Smooth muscle cell (in vitro differentiated cells): ENCODE results near the gene ATF3. TPM values are rescaled to one million over a fixed set of nuclear protein-coding genes. Genes with fewer than 3 reads are reported as not detected.

ENCODE experiments used
- DNase-seq: peaks from one replicate; lab custom pipeline; 2025; ENCODE audit not compliant: unreplicated experiment; lab: John Stamatoyannopoulos, UW
- H2AFZ ChIP-seq: fragments of 200-600 bp; sonication (generic); 2 replicates; pipeline ENCODE4 v1.6.0; 2016; ENCODE audit warnings: antibody characterized with exemption, low read depth, mild to moderate bottlenecking
- H3F3A ChIP-seq: fragments of 200-600 bp; sonication (generic); 2 replicates; pipeline ENCODE4 v1.6.0; 2017; ENCODE audit warnings: antibody characterized with exemption, low read depth
- H3K27ac ChIP-seq: fragments of 200-600 bp; sonication (generic); 2 replicates; pipeline ENCODE4 v1.5.1; 2016; ENCODE audit warnings: low read depth, mild to moderate bottlenecking
- H3K27me3 ChIP-seq: fragments of 200-600 bp; sonication (generic); 2 replicates; pipeline ENCODE4 v1.6.1; 2016; ENCODE audit warnings: low read depth, mild to moderate bottlenecking
- H3K36me3 ChIP-seq: fragments of 200-600 bp; sonication (generic); 2 replicates; pipeline ENCODE4 v1.5.1; 2016; ENCODE audit warnings: low read depth
- H3K4me1 ChIP-seq: fragments of 200-600 bp; sonication (generic); 2 replicates; pipeline ENCODE4 v1.5.1; 2016; ENCODE audit warnings: low read depth
- H3K4me2 ChIP-seq: fragments of 200-600 bp; sonication (generic); 2 replicates; pipeline ENCODE4 v1.6.0; 2016; ENCODE audit warnings: mild to moderate bottlenecking
- H3K4me3 ChIP-seq: fragments of 200-600 bp; sonication (generic); 2 replicates; pipeline ENCODE4 v1.5.1; 2016; ENCODE audit warnings: mild to moderate bottlenecking
- H3K79me2 ChIP-seq: fragments of 200-600 bp; sonication (generic); 2 replicates; pipeline ENCODE4 v1.6.0; 2016; ENCODE audit warnings: low read depth, mild to moderate bottlenecking
- H3K9ac ChIP-seq: fragments of 200-600 bp; sonication (generic); 2 replicates; pipeline ENCODE4 v1.6.0; 2016; ENCODE audit warnings: low read depth
- H3K9me3 ChIP-seq: fragments of 200-600 bp; sonication (generic); replicated peaks from 2 replicates; pipeline ENCODE4 v1.5.1; 2016; ENCODE audit warnings: low read depth
- H4K20me1 ChIP-seq: fragments of 200-600 bp; sonication (generic); 2 replicates; pipeline ENCODE4 v1.6.0; 2016; ENCODE audit warnings: low read depth
- WGBS: methylation state at CpG from one replicate; pipeline ENCODE4 v1.1.7; 2016; ENCODE audit warnings: low lambda C conversion rate; 5-methylcytosine and 5-hydroxymethylcytosine counted together
- polyA plus RNA-seq: library from polyadenylated mRNA; unstranded; fragments of >200 nt; fragmentation: Nextera tagmentation; extraction: Ambion mirVana; gene quantifications from 2 replicates; pipeline ENCODE4 v1.2.1, GENCODE V29; 2016
- total RNA-seq: library from RNA; depleted of rRNA; stranded (reverse); fragments of >200 nt; gene quantifications from 2 replicates; pipeline ENCODE4 v1.2.3, GENCODE V29; 2014
- TF ChIP-seq, protein P1 (sequence below): fragments of 200-600 bp; sonication (generic); IDR thresholded peaks from 2 replicates; pipeline ENCODE4 v1.5.1; 2017; ENCODE audit warnings: borderline replicate concordance, mild to moderate bottlenecking, antibody characterized with exemption; ENCODE audit not compliant: insufficient read depth, poor library complexity, severe bottlenecking

ATF3 gene
- total and polyA plus RNA-seq, 2 experiments from 2014 or later = 152 to 231 TPM

DNA sequence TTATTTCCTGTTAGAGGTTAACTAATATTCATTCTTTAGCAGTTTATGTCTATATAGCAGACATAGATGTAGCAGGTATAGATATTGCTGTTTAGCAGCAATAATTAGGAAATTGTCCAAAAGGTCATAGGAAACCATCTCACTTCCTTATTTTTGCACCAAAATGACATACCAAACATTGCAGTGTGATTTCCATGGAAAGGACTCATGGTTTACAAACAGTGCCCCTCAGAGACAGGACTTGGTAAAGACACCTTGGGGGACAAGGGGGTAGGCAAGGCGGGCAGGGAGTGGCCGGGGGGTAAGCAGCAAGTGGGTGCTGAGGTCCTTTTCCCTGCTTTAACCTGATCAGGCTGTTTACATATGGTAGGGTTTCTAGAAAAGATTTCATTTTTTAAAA is 60.5 kb downstream of the ATF3 start:
- Histone ChIP-seq H4K20me1 (no peaks in the 10 kb centered on the region), H2AFZ (no peak overlapping the region), H3K4me2 (no peak overlapping the region), H3K4me3 (no peak overlapping the region), H3K79me2 (no peaks in the 10 kb centered on the region), H3F3A (peaks cover 17% of the 10 kb centered on the region), H3K36me3 (no peaks in the 10 kb centered on the region), H3K9me3 (no peaks in the 10 kb centered on the region), H3K27ac (peak overlapping the region; percentile 99), H3K4me1 (peaks cover 7% of the 10 kb centered on the region), H3K9ac (no peak overlapping the region), H3K27me3 (no peaks in the 10 kb centered on the region)
- TF ChIP-seq, protein P1, sequence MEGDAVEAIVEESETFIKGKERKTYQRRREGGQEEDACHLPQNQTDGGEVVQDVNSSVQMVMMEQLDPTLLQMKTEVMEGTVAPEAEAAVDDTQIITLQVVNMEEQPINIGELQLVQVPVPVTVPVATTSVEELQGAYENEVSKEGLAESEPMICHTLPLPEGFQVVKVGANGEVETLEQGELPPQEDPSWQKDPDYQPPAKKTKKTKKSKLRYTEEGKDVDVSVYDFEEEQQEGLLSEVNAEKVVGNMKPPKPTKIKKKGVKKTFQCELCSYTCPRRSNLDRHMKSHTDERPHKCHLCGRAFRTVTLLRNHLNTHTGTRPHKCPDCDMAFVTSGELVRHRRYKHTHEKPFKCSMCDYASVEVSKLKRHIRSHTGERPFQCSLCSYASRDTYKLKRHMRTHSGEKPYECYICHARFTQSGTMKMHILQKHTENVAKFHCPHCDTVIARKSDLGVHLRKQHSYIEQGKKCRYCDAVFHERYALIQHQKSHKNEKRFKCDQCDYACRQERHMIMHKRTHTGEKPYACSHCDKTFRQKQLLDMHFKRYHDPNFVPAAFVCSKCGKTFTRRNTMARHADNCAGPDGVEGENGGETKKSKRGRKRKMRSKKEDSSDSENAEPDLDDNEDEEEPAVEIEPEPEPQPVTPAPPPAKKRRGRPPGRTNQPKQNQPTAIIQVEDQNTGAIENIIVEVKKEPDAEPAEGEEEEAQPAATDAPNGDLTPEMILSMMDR = no peak
- 79% methylated on average over 2 of the region's 2 CpGs for WGBS
- DNase-seq = no peak

DNA sequence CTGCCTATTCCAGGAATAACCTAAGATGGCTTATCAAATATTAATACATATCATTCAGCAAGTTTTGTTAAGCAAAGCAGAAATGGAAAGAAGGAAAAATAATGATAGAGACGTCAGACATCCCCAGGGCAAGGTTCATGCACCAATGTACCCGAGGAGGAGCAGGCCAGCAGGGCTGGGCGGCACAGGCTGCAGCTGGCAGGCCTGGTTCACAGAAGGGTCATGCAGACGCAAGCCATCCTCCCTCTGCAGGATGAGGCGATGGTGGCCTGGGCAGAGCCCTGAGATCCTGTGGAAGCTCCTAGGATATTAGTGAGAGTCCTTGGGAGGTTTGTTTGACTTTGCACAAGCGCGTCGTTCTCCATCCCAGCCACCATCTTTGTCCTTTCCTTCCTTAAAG is 61.0 kb downstream of the ATF3 start:
- Histone ChIP-seq H3K9ac (no peak overlapping the region), H3K4me1 (peaks cover 7% of the 10 kb centered on the region), H3K79me2 (no peaks in the 10 kb centered on the region), H3K4me3 (no peak overlapping the region), H3F3A (peaks cover 17% of the 10 kb centered on the region), H3K36me3 (no peaks in the 10 kb centered on the region), H3K27me3 (no peaks in the 10 kb centered on the region), H3K9me3 (no peaks in the 10 kb centered on the region), H3K27ac (no peak overlapping the region), H3K4me2 (no peak overlapping the region), H2AFZ (no peak overlapping the region), H4K20me1 (no peaks in the 10 kb centered on the region)
- 88% methylated on average over 8 of the region's 8 CpGs for WGBS
- no peak for DNase-seq
- TF ChIP-seq, protein P1 = no peak

DNA sequence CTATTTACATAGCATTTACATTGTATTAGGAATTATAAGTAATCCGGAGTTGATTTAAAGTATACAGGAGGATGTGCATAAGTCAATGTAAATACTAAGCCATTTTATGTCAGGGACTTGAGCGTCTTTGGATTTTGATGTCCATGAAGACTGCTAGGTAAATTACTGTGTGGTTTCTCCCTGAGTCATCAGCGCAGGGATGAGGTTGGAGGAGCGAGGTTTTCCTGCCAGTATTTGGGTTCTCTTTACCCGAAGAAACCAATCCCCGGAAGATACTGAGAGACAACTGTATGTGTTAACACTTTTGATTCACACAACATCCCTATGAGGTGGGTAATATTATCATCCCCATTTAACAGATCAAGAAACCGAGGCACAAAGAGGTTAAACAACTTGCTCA is 61.7 kb downstream of the ATF3 start:
- H2AFZ ChIP-seq = no peak overlapping the region
- peaks cover 7% of the 10 kb centered on the region for H3K4me1 ChIP-seq
- no peak overlapping the region for H3K9ac ChIP-seq
- no peaks in the 10 kb centered on the region for H3K79me2 ChIP-seq
- H4K20me1 ChIP-seq = no peaks in the 10 kb centered on the region
- no peak overlapping the region for H3K4me3 ChIP-seq
- peaks cover 17% of the 10 kb centered on the region for H3F3A ChIP-seq
- TF ChIP-seq, protein P1 = no peak
- DNase-seq = no peak
- H3K9me3 ChIP-seq = no peaks in the 10 kb centered on the region
- H3K27ac ChIP-seq = no peak overlapping the region
- H3K36me3 ChIP-seq = no peaks in the 10 kb centered on the region
- 91% methylated on average over 7 of the region's 7 CpGs for WGBS
- no peaks in the 10 kb centered on the region for H3K27me3 ChIP-seq
- no peak overlapping the region for H3K4me2 ChIP-seq

Other genes with a start within 250 kb of the ATF3 start
- 8.8 and 9.7 TPM in 2 replicates for gene PACC1, start 193.9 kb upstream of the ATF3 start, total RNA-seq
- gene PACC1, start 193.9 kb upstream of the ATF3 start, polyA plus RNA-seq = 8.5 and 10.7 TPM in 2 replicates
- 53.8 and 53.9 TPM in 2 replicates for gene NENF, start 175.8 kb upstream of the ATF3 start, total RNA-seq
- 90.7 and 103 TPM in 2 replicates for gene NENF, start 175.8 kb upstream of the ATF3 start, polyA plus RNA-seq
- 0.45 and 5.8 TPM in 2 replicates for gene BATF3, start 91.1 kb downstream of the ATF3 start, total RNA-seq
- 11.5 and 12.1 TPM in 2 replicates for gene BATF3, start 91.1 kb downstream of the ATF3 start, polyA plus RNA-seq
- 34.5 and 37.3 TPM in 2 replicates for gene NSL1, start 183.0 kb downstream of the ATF3 start, total RNA-seq
- 28.5 and 30.9 TPM in 2 replicates for gene NSL1, start 183.0 kb downstream of the ATF3 start, polyA plus RNA-seq
- 24.6 and 46.7 TPM in 2 replicates for gene TATDN3, start 183.1 kb downstream of the ATF3 start, total RNA-seq
- 13.0 and 14.3 TPM in 2 replicates for gene TATDN3, start 183.1 kb downstream of the ATF3 start, polyA plus RNA-seq
- gene SPATA45, start 238.9 kb downstream of the ATF3 start, total RNA-seq = not detected in 2 replicates
- 0.58 and 1.2 TPM in 2 replicates for gene SPATA45, start 238.9 kb downstream of the ATF3 start, polyA plus RNA-seq
- gene FLVCR1, start 249.5 kb downstream of the ATF3 start, total RNA-seq = 4.4 and 5.5 TPM in 2 replicates
- 3.9 and 4.0 TPM in 2 replicates for gene FLVCR1, start 249.5 kb downstream of the ATF3 start, polyA plus RNA-seq